Adrenal gland (tissue), 5 donors: Measurements from ENCODE around the gene ARHGEF40.
A peak's percentile ranks its signal among the peaks of the same experiment; 100 is the strongest.

Experiments
- POLR2A ChIP-seq, 2 donors: fragments of 450-650 bp; IDR thresholded peaks; one replicate each; pipeline ENCODE4 v1.6.1; 2017; ENCODE audit warnings: antibody characterized with exemption in 2 of 2, mild to moderate bottlenecking in 2 of 2, moderate library complexity in 1 of 2
- TF ChIP-seq, protein P1 (sequence below), 6 experiments: fragments of 450-650 bp in 4 of 6; fragments of 200-600 bp in 2 of 6; sonication (generic) in 1 of 6; IDR thresholded peaks; 1 replicate in 5 of 6; 2 replicates in 1 of 6; pipeline versions ENCODE4 v1.5.1 to v1.8.0; 2016 to 2021; ENCODE audit warnings: antibody characterized with exemption in 6 of 6, mild to moderate bottlenecking in 2 of 6, moderate library complexity in 1 of 6
- donor health status: DM: no; HTN: no; CAD: no.

DNA sequence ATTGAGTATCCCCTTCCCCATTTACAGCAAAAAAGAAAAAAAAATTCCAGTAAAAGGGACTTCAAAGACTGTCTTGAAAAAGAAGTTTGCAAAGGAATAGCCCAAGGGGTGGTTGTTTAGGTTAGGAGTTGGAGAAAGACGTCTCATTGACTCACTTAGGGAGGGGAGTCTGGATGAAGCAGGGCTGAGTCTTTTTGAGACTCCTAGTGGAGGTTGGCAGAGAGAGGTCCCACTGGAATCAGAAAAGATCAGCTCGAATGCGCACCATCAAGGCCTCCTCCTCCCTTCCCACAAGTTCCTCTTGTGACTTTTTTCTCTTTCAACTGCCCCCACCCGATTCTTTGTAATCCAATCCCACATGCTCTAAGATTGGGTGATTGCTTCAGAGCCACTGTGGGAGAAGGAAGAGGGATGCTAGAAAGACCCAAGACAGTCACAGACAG is 1.9 kb downstream of the ARHGEF40 start:
- TF ChIP-seq, protein P1, sequence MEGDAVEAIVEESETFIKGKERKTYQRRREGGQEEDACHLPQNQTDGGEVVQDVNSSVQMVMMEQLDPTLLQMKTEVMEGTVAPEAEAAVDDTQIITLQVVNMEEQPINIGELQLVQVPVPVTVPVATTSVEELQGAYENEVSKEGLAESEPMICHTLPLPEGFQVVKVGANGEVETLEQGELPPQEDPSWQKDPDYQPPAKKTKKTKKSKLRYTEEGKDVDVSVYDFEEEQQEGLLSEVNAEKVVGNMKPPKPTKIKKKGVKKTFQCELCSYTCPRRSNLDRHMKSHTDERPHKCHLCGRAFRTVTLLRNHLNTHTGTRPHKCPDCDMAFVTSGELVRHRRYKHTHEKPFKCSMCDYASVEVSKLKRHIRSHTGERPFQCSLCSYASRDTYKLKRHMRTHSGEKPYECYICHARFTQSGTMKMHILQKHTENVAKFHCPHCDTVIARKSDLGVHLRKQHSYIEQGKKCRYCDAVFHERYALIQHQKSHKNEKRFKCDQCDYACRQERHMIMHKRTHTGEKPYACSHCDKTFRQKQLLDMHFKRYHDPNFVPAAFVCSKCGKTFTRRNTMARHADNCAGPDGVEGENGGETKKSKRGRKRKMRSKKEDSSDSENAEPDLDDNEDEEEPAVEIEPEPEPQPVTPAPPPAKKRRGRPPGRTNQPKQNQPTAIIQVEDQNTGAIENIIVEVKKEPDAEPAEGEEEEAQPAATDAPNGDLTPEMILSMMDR (IDR thresholded peaks at IDR 0.05): peak in 3 of 6 experiments; percentile 11 to 24 (median 12)
- TF ChIP-seq POLR2A (IDR thresholded peaks at IDR 0.05): no peak
